K562 (cell line): ENCODE results near the gene HCFC1R1. TPM values are rescaled to one million over a fixed set of nuclear protein-coding genes. Genes with fewer than 3 reads are reported as not detected.
"Not testable (repeated sequence)": the region's sequence is repeated elsewhere in the genome, so short reads cannot be mapped to it uniquely, and the experiment has no call there.

ENCODE experiments used
- ATAC-seq: fragments of 200-7000 bp; cut with Tn5 transposase; 3 replicates; pipeline ENCODE4 v1.9.1; 2020; ENCODE audit warnings: moderate library complexity
- BruUV-seq: library from RNA; stranded (reverse); fragments of 400-500 nt; replicated peaks from 2 replicates; lab custom pipeline; 2021; lab: Mats Ljungman, UMichigan
- CTCF ChIA-PET: fragments of 300-600 bp; formaldehyde crosslinking; extraction: SDS; loops from one replicate; lab custom pipeline; 2021; ENCODE audit warnings: low intra/inter-chr PET ratio; lab: Yijun Ruan, JAX
- POLR2A ChIA-PET: fragments of 300-600, 350-650 bp; sonication (Branson Sonifier 250); formaldehyde crosslinking; extraction: SDS; loops from one replicate; lab custom pipeline; 2021; ENCODE audit warnings: antibody characterized with exemption, inconsistent platforms; lab: Yijun Ruan, JAX
- DNase-seq, 4 experiments: peaks; one replicate each; pipeline versions ENCODE4 v3.0.0 to v3.0.0-alpha.2; 2011 to 2018; ENCODE audit warnings: low spot score in 3 of 4, mixed read lengths in 3 of 4; ENCODE audit errors: extremely low read depth in 1 of 4
- FAIRE-seq: peaks from 2 replicates; lab custom pipeline; 2011; peaks lifted over from hg19 to GRCh38; lab: Jason Lieb, UNC
- H2AFZ ChIP-seq: 2 replicates; pipeline ENCODE4 v1.6.0; 2011; ENCODE audit warnings: low read depth, low read length, control low read depth, inconsistent platforms
- H3K27ac ChIP-seq: fragments of 200-600 bp; 3 replicates; pipeline ENCODE4 v1.8.0; 2011; ENCODE audit warnings: low read depth, mild to moderate bottlenecking, control low read depth, inconsistent platforms, low read length, moderate library complexity, mixed read lengths; ENCODE audit errors: extremely low read depth
- H3K27me3 ChIP-seq, 2 experiments: fragments of 300-600 bp in 1 of 2; 2 replicates in 1 of 2; 3 replicates in 1 of 2; pipeline versions ENCODE4 v1.6.0 to v1.8.0; 2011; ENCODE audit warnings: inconsistent platforms in 2 of 2, low read length in 2 of 2, mild to moderate bottlenecking in 1 of 2, mixed read lengths in 1 of 2, moderate library complexity in 1 of 2; ENCODE audit not compliant: control insufficient read depth in 2 of 2, insufficient read depth in 2 of 2
- H3K36me3 ChIP-seq: fragments of 300-600 bp; 3 replicates; pipeline ENCODE4 v1.8.0; 2011; ENCODE audit warnings: mild to moderate bottlenecking, low read length, inconsistent platforms; ENCODE audit not compliant: control insufficient read depth, insufficient read depth
- H3K4me1 ChIP-seq, 2 experiments: fragments of 200-600 bp in 1 of 2; replicated peaks in 1 of 2; 2 replicates in 1 of 2; 3 replicates in 1 of 2; pipeline versions ENCODE4 v1.5.1 to v1.8.0; 2011; ENCODE audit warnings: inconsistent platforms in 2 of 2, low read length in 2 of 2, mild to moderate bottlenecking in 1 of 2, mixed read lengths in 1 of 2, moderate library complexity in 1 of 2; ENCODE audit not compliant: control insufficient read depth in 2 of 2, insufficient read depth in 2 of 2
- H3K4me2 ChIP-seq: 2 replicates; pipeline ENCODE4 v1.6.1; 2011; ENCODE audit warnings: low read length, control low read depth, inconsistent platforms, mixed read lengths; ENCODE audit not compliant: insufficient read depth
- H3K4me3 ChIP-seq: fragments of 200-600 bp; sonication (generic), shearing (Covaris generic); 2 replicates; pipeline ENCODE4 v1.5.1; 2016; ENCODE audit warnings: control low read depth, inconsistent platforms
- H3K79me2 ChIP-seq: fragments of 200-600 bp; 3 replicates; pipeline ENCODE4 v1.8.0; 2011; ENCODE audit warnings: low read length, inconsistent platforms; ENCODE audit not compliant: control insufficient read depth, insufficient read depth
- H3K9ac ChIP-seq, 2 experiments: 2 replicates each; pipeline versions ENCODE4 v1.6.0 to v1.6.1; 2011; ENCODE audit warnings: low read depth in 2 of 2, low read length in 2 of 2, control low read depth in 1 of 2, inconsistent platforms in 1 of 2, mild to moderate bottlenecking in 1 of 2, mixed read lengths in 1 of 2; ENCODE audit not compliant: insufficient read depth in 1 of 2
- H3K9me1 ChIP-seq: one replicate; pipeline ENCODE4 v1.6.0; 2011; ENCODE audit warnings: inconsistent platforms, mild to moderate bottlenecking, low read length, moderate library complexity; ENCODE audit not compliant: control insufficient read depth, insufficient read depth
- H3K9me3 ChIP-seq: replicated peaks from 2 replicates; pipeline ENCODE4 v1.5.1; 2011; ENCODE audit warnings: low read depth, low read length, inconsistent platforms; ENCODE audit not compliant: control insufficient read depth, insufficient read depth
- H4K20me1 ChIP-seq: replicated peaks from 2 replicates; pipeline ENCODE4 v1.6.1; 2011; ENCODE audit warnings: low read length, inconsistent platforms, mixed read lengths; ENCODE audit not compliant: control insufficient read depth, insufficient read depth
- CTCF ChIP-seq, 3 experiments: IDR thresholded peaks in 2 of 3; conservative IDR thresholded peaks in 1 of 3; 2 replicates each; pipeline ENCODE4 v1.5.1; 2011 to 2012; ENCODE audit warnings: low read length in 3 of 3, mild to moderate bottlenecking in 3 of 3, control low read depth in 2 of 3, improper control_type of control experiment in 1 of 3, inconsistent platforms in 1 of 3, low read depth in 1 of 3, mixed read lengths in 1 of 3, moderate library complexity in 1 of 3; ENCODE audit not compliant: insufficient read depth in 2 of 3
- RAD21 ChIP-seq, 2 experiments: fragments of 250-450 bp in 1 of 2; fragments of 450-650 bp in 1 of 2; sonication (Bioruptor Pico) in 1 of 2; formaldehyde crosslinking in 1 of 2; IDR thresholded peaks in 1 of 2; conservative IDR thresholded peaks in 1 of 2; 2 replicates each; pipeline versions ENCODE4 v1.4.0 to v1.8.0; 2020 to 2022; ENCODE audit warnings: mild to moderate bottlenecking in 2 of 2, moderate library complexity in 1 of 2
- WGBS: fragments of 100-300 bp; shearing (Covaris generic); methylation state at CpG from one replicate; pipeline ENCODE4 v1.1.6; 2016; ENCODE audit warnings: low coverage, mixed read lengths; ENCODE audit not compliant: insufficient coverage; ENCODE audit errors: missing lambda C conversion rate; 5-methylcytosine and 5-hydroxymethylcytosine counted together
- in situ Hi-C: fragments of 300-500 bp; cut with MboI; formaldehyde crosslinking; loops from 4 replicates; pipeline ENCODE4 v1.15.0; 2018; ENCODE audit warnings: inconsistent platforms, mixed read lengths
- intact Hi-C: fragments of 100-400 bp; cut with micrococcal nuclease; formaldehyde crosslinking; loops from 2 replicates; pipeline ENCODE4 v1.14.2; 2022
- polyA plus RNA-seq, 8 experiments: library from polyadenylated mRNA; depleted of rRNA in 4 of 8; stranded (reverse) in 5 of 8; unstranded in 3 of 8; fragments of >200 nt; fragmentation: Nextera tagmentation in 2 of 8; fragmentation: Illumina TruSeq in 1 of 8; extraction: Ambion mirVana in 2 of 8; extraction: Trizol in 1 of 8; gene quantifications; 2 replicates each; pipeline versions ENCODE4 v1.2.1 to v1.2.3, GENCODE V29; 2011 to 2014; ENCODE audit warnings: inconsistent platforms in 1 of 8, missing spikeins in 1 of 8
- total RNA-seq, 7 experiments: library from RNA; depleted of rRNA in 6 of 7; stranded (reverse); fragments of >200 nt in 6 of 7; fragmentation: Illumina TruSeq in 2 of 7; extraction: Trizol in 2 of 7; gene quantifications; 2 replicates each; pipeline versions ENCODE4 v1.2.1 to v1.2.3, GENCODE V29; 2011 to 2021; ENCODE audit warnings: low replicate concordance in 1 of 7

Gene HCFC1R1
- total and polyA plus RNA-seq, 9 of the 15 experiments (the other 6 are each of a cell fraction or from before 2014, with no cell fraction given) = 2.2 to 29.0 (median 11.2) TPM

GRCh38 chr16:3053330-3053710, 29.6 kb upstream of the HCFC1R1 start:
- intact Hi-C loops = loop anchor here (10.0 kb wide), 1 partner anchor 121 kb away; no protein-coding TSS in a partner anchor
- H3K4me3 ChIP-seq, H3K79me2 ChIP-seq, POLR2A ChIA-PET, H3K36me3 ChIP-seq, H3K9me1 ChIP-seq, H3K9ac ChIP-seq, H3K27ac ChIP-seq, DNase-seq, H3K9me3 ChIP-seq: not testable (repeated sequence)
- ATAC-seq = 0 out of 3 replicates have a peak, but pooled peaks have one; percentile 16
- H3K4me1 ChIP-seq = peaks cover 3 to 29% of the 10 kb centered on the region in 2 experiments; a peak in 4 of 5 replicates
- WGBS = 51% methylated on average over 7 of the region's 13 CpGs
- H3K27me3 ChIP-seq = peaks cover under 1 to 19% of the 10 kb centered on the region in 2 experiments; a peak in 3 of 5 replicates
- TF ChIP-seq RAD21 (CRISPR knock-in tag; conservative IDR thresholded peaks at IDR 0.05 in 1 of 2, IDR thresholded peaks at IDR 0.05 in 1 of 2) (peak in 1 of 2 experiments; percentile 3; a peak in 1 of 4 replicates), CTCF (IDR thresholded peaks at IDR 0.05 in 2 of 3, conservative IDR thresholded peaks at IDR 0.05 in 1 of 3; ENCODE audit: insufficient read depth in 2 of 3, low read depth in 1 of 3, low read length in 3 of 3) (peak in 1 of 3 experiments; percentile 9; a peak in 1 of 6 replicates)
- TF ChIP-seq, all 486 proteins: peak for 2; not testable (repeated sequence) for 484
- H2AFZ ChIP-seq, CTCF ChIA-PET, H4K20me1 ChIP-seq, in situ Hi-C loops, BruUV-seq, H3K4me2 ChIP-seq: not testable (repeated sequence)
- peak; percentile 77 for FAIRE-seq

GRCh38 chr16:3052571-3053329, 29.0 kb upstream of the HCFC1R1 start:
- POLR2A ChIA-PET, CTCF ChIA-PET: not testable (repeated sequence)
- WGBS = 36% methylated on average over 9 of the region's 12 CpGs

More at GRCh38 chr16:3052571-3053329, 29.0 kb upstream of the HCFC1R1 start:
- H4K20me1 ChIP-seq, in situ Hi-C loops, H3K27ac ChIP-seq, H3K36me3 ChIP-seq, BruUV-seq, H3K9me3 ChIP-seq, H3K79me2 ChIP-seq, DNase-seq, H3K9ac ChIP-seq, FAIRE-seq, H2AFZ ChIP-seq, H3K9me1 ChIP-seq, ATAC-seq, H3K4me3 ChIP-seq, H3K4me2 ChIP-seq: not testable (repeated sequence)
- intact Hi-C loops = loop anchor here (10.0 kb wide), 1 partner anchor 122 kb away; no protein-coding TSS in a partner anchor
- Histone ChIP-seq H3K4me1 (peaks cover 3 to 23% of the 10 kb centered on the region in 2 experiments; a peak in 3 of 5 replicates), H3K27me3 (peaks cover 2 to 21% of the 10 kb centered on the region in 2 experiments; a peak in 3 of 5 replicates)
